Parathyroid adenoma (tissue), 2 donors: ENCODE results near the gene BTG1.

ENCODE experiments used
- H2AFZ ChIP-seq: fragments of 300-600 bp; sonication (generic); one replicate; pipeline ENCODE4 v1.7.0; 2017; ENCODE audit warnings: antibody characterized with exemption, mild to moderate bottlenecking
- H3K27ac ChIP-seq: fragments of 300-600 bp; sonication (generic); one replicate; pipeline ENCODE4 v1.7.0; 2017
- H3K27me3 ChIP-seq: fragments of 300-600 bp; sonication (generic); one replicate; pipeline ENCODE4 v1.7.0; 2017; ENCODE audit warnings: low read length; ENCODE audit not compliant: control insufficient read depth, insufficient read depth
- H3K36me3 ChIP-seq: fragments of 300-600 bp; sonication (generic); one replicate; pipeline ENCODE4 v1.7.0; 2017; ENCODE audit warnings: low read length; ENCODE audit not compliant: control insufficient read depth, insufficient read depth
- H3K4me1 ChIP-seq: fragments of 300-600 bp; sonication (generic); one replicate; pipeline ENCODE4 v1.7.0; 2017; ENCODE audit warnings: control low read depth
- H3K4me2 ChIP-seq: fragments of 300-600 bp; sonication (generic); one replicate; pipeline ENCODE4 v1.7.0; 2017; ENCODE audit warnings: low read length
- H3K4me3 ChIP-seq: fragments of 300-600 bp; sonication (generic); one replicate; pipeline ENCODE4 v1.7.0; 2017; ENCODE audit warnings: low read depth, low read length
- H3K79me2 ChIP-seq: fragments of 300-600 bp; sonication (generic); one replicate; pipeline ENCODE4 v1.7.0; 2017; ENCODE audit warnings: control low read depth
- H3K9ac ChIP-seq: fragments of 300-600 bp; sonication (generic); one replicate; pipeline ENCODE4 v1.7.0; 2017; ENCODE audit warnings: mild to moderate bottlenecking
- H3K9me3 ChIP-seq: fragments of 300-600 bp; sonication (generic); one replicate; pipeline ENCODE4 v1.7.0; 2017; ENCODE audit warnings: low read length; ENCODE audit not compliant: control insufficient read depth
- CTCF ChIP-seq: fragments of 300-600 bp; sonication (generic); IDR thresholded peaks from one replicate; pipeline ENCODE4 v1.7.0; 2017; ENCODE audit warnings: antibody characterized with exemption, mild to moderate bottlenecking
- donor health status: primary hyperparathyroidism.

The BTG1 gene

GRCh38 chr12:92128612-92129011 lies 17.0 kb downstream of the BTG1 start:
- no peaks in the 10 kb centered on the region for H3K36me3 ChIP-seq
- no peak overlapping the region for H3K9ac ChIP-seq
- no peak overlapping the region for H3K4me2 ChIP-seq
- H3K27me3 ChIP-seq = no peaks in the 10 kb centered on the region
- peaks cover 8% of the 10 kb centered on the region for H3K79me2 ChIP-seq
- no peak for TF ChIP-seq CTCF
- no peak overlapping the region for H3K4me3 ChIP-seq
- no peak overlapping the region for H3K27ac ChIP-seq
- H2AFZ ChIP-seq = no peak overlapping the region
- H3K9me3 ChIP-seq = no peaks in the 10 kb centered on the region
- H3K4me1 ChIP-seq = peaks cover 13% of the 10 kb centered on the region

DNA sequence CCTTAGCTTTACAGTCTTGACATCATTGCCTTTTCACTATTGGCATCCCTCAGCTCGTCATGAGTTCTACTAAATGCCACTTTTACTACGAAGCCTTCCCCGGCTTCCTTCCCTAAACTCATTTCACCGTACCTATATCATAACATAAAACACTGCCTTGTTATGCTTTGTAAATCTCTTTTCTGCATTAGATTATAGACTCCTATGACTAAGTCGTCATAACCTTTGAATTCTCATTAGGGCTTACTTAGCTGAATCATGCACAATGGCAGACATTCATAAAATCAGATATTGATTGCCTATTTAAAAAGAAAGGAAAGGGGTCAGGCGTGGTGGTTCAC lies 21.0 kb downstream of the BTG1 start:
- Histone ChIP-seq H3K36me3 (no peaks in the 10 kb centered on the region), H3K4me1 (no peaks in the 10 kb centered on the region), H3K27me3 (no peaks in the 10 kb centered on the region), H3K27ac (no peak overlapping the region), H3K9ac (no peak overlapping the region), H3K9me3 (no peaks in the 10 kb centered on the region), H3K79me2 (peaks cover 4% of the 10 kb centered on the region), H2AFZ (no peak overlapping the region), H3K4me3 (no peak overlapping the region), H3K4me2 (no peak overlapping the region)
- no peak for TF ChIP-seq CTCF

DNA sequence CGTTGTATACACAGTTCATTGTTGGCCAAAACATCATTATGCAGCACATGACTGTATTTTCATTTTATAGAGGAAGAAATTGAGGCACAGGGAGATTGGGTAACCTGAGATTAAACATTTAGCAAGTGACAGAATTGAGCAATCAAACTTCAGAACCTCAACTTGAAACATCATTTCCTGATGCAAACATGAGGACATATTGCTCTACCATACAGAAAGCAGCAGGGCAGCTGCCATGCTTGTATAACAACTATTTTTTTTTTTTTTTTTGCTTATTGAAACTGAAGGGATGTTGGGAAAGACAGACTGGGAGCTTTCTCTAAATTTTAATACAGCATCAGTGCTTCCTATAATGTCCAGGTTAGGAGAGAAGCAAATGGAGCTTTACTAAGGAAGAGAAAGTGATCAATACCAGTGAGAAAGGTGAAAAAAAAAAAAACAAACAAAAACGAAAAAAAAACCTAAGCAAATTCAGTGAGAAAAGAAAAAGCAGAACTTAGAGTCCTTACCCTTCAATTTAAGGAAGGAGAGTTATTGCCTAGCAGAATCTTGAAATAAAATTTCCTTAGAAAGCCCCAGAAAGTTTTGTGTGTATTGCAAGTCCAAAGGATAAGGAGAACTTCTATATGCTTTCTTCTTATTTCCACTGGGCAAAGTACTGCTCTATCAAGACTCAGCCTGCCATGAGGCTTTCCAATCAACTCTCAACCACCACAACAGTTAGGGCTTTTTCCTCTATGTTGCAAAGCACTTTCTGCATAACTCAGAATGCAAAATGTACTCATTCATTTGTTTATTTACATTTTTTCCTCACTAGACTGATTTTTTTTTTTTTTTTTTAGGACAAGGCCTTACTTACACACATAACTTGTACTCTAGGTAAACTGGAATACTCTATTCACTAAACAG lies 21.6 kb downstream of the BTG1 start:
- Histone ChIP-seq H2AFZ (no peak overlapping the region), H3K9me3 (no peaks in the 10 kb centered on the region), H3K27ac (no peak overlapping the region), H3K36me3 (no peaks in the 10 kb centered on the region), H3K4me2 (no peak overlapping the region), H3K4me1 (no peaks in the 10 kb centered on the region), H3K4me3 (no peak overlapping the region), H3K9ac (no peak overlapping the region), H3K27me3 (no peaks in the 10 kb centered on the region), H3K79me2 (no peaks in the 10 kb centered on the region)
- no peak for TF ChIP-seq CTCF

DNA sequence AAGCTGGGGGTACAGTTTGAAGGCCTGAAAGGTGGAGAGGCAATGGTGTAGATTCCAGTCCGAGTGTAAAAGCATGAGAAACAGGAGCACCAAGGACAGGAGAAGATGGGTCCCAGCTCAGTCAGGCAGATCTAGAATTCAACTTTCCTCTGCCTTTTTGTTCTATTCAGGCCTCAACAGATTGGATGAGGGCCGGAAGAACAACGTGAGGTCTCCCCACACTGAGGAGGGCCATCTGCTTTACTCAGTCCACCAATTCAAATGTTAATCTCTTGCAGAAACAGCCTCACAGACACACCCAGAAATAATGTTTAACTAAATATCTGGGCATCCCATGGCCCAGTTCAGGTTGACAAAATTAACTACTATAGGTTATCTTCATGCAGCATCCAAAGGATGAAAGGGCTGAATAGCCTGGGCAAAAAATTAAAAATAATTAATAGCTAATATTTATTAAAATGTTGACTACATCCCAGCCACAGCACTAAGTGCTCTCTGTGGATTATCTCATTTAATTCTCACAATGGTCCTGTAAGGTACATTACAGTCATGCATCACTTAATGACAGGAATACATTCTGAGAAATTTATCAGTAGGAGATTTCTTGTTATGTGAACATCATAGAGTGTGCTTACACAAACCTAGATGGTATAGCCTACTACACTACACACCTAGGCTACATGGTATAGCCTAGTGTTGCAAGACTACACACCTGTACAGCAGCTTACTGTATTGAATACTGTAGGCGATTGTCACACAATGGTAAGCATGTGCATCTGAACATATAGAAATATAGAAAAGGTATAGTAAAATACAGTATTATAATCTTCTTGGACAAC lies 22.5 kb downstream of the BTG1 start:
- Histone ChIP-seq H3K9me3 (no peaks in the 10 kb centered on the region), H3K4me1 (no peaks in the 10 kb centered on the region), H3K4me2 (no peak overlapping the region), H3K36me3 (no peaks in the 10 kb centered on the region), H3K27me3 (no peaks in the 10 kb centered on the region), H3K27ac (no peak overlapping the region), H3K4me3 (no peak overlapping the region), H3K79me2 (no peaks in the 10 kb centered on the region), H3K9ac (no peak overlapping the region), H2AFZ (no peak overlapping the region)
- TF ChIP-seq CTCF = no peak
